ENCODE measurements around the gene WNT3A. TPM values are rescaled to one million over a fixed set of nuclear protein-coding genes. Genes with fewer than 3 reads are reported as not detected.
A peak's percentile ranks its signal among the peaks of the same experiment; 100 is the strongest.

Gene WNT3A
- total and polyA plus RNA-seq, 2 donors (not counting 3 experiments of a cell fraction or from before 2014, with no cell fraction given): not detected

DNA sequence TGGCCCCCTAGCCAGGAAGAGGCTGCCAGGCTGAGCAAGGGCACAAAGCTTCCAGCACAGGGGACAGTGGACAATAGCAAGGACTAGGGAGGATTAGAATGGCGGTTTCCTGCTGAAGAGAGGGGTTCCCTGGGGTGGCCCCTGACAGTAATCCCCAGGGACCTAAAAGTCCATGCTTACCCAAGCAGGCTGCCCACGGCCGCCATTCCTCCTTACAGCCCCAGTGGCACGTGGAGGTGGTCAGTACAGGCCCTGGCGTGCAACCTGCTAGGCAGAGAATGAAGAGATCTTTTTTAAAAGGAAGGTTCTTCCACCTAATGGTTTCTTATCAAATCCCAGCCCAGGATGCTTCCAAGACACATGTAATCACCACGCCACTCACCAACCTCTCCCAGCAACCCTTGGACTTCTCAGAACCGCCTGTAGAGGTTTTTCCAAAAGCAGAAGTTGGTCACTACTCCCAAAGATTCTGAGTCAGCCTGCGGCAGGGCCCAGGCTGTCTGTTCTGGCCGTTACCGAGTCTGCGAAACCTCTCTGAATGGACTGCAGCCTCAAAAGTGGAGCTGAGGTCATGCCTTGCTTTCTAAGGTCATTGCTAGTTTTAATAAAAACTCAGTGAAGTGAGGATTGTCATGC is 101.4 kb downstream of the WNT3A start:
- Histone ChIP-seq H3K9me1 (replicated peaks; ENCODE audit: control insufficient read depth, extremely low read depth, insufficient read depth, low read length) (no peaks in the 10 kb centered on the region), H3K4me1 (ENCODE audit: control insufficient read depth, extremely low read depth, insufficient read depth, low read length) (peaks cover 17% of the 10 kb centered on the region), H3K79me2 (ENCODE audit: control insufficient read depth, insufficient read depth, low read length) (peaks cover 13% of the 10 kb centered on the region), H3K27ac (ENCODE audit: insufficient read depth, low read depth, low read length) (no peak overlapping the region), H3K36me3 (ENCODE audit: control insufficient read depth in 2 of 2, extremely low read depth in 1 of 2, insufficient read depth in 2 of 2, low read length in 2 of 2) (peaks cover 0 to 8% of the 10 kb centered on the region in 2 experiments), H3K4me3 (replicated peaks in 1 of 3; ENCODE audit: insufficient read depth in 1 of 3, low read depth in 1 of 3, low read length in 3 of 3) (peak overlapping the region; percentile 29 to 92 (median 63)), H2AFZ (ENCODE audit: low read depth, low read length) (no peak overlapping the region), H4K20me1 (replicated peaks; ENCODE audit: control insufficient read depth, extremely low read depth, insufficient read depth, low read length) (no peaks in the 10 kb centered on the region), H3K4me2 (ENCODE audit: insufficient read depth, low read length) (peak overlapping the region; percentile 78), H3K9me3 (replicated peaks; ENCODE audit: control insufficient read depth, insufficient read depth, low read length) (no peaks in the 10 kb centered on the region), H3K9ac (replicated peaks; ENCODE audit: extremely low read depth, insufficient read depth, low read length) (peak overlapping the region; percentile 65), H3K27me3 (ENCODE audit: control insufficient read depth in 2 of 2, insufficient read depth in 2 of 2, low read length in 2 of 2) (no peaks in the 10 kb centered on the region)
- dilution Hi-C loops (cut with MboI; ENCODE audit: extremely low pct_ligation_motif_present, low sequenced_read_pairs) (no loop called here), intact Hi-C loops (cut with micrococcal nuclease) (loop anchor here (5.0 kb wide), 1 partner anchor 349 kb away; a partner anchor contains a TSS)
- POLR2A ChIA-PET: no interaction called here
- TF ChIP-seq MYC (IDR thresholded peaks at IDR 0.05; ENCODE audit: low read depth, low read length) (no peak), POLR2A (IDR thresholded peaks at IDR 0.05; ENCODE audit: low read depth, low read length) (no peak), GATA2 (IDR thresholded peaks at IDR 0.05; ENCODE audit: insufficient read depth, insufficient read length, low read depth, low read length) (no peak), JUN (IDR thresholded peaks at IDR 0.05; ENCODE audit: borderline replicate concordance, insufficient read depth, insufficient read length, low read depth) (no peak), FOS (IDR thresholded peaks at IDR 0.05; ENCODE audit: borderline replicate concordance, insufficient read depth, low read length) (no peak), EZH2 (IDR thresholded peaks at IDR 0.05; ENCODE audit: borderline replicate concordance, low read depth, low read length, severe bottlenecking) (no peak), POLR2AphosphoS5 (IDR thresholded peaks at IDR 0.05; ENCODE audit: insufficient read depth, low read depth, low read length) (no peak)
- TF ChIP-seq, protein P1, sequence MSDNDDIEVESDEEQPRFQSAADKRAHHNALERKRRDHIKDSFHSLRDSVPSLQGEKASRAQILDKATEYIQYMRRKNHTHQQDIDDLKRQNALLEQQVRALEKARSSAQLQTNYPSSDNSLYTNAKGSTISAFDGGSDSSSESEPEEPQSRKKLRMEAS (IDR thresholded peaks at IDR 0.05; ENCODE audit: insufficient read depth, insufficient read length): no peak
- TF ChIP-seq, protein P2, sequence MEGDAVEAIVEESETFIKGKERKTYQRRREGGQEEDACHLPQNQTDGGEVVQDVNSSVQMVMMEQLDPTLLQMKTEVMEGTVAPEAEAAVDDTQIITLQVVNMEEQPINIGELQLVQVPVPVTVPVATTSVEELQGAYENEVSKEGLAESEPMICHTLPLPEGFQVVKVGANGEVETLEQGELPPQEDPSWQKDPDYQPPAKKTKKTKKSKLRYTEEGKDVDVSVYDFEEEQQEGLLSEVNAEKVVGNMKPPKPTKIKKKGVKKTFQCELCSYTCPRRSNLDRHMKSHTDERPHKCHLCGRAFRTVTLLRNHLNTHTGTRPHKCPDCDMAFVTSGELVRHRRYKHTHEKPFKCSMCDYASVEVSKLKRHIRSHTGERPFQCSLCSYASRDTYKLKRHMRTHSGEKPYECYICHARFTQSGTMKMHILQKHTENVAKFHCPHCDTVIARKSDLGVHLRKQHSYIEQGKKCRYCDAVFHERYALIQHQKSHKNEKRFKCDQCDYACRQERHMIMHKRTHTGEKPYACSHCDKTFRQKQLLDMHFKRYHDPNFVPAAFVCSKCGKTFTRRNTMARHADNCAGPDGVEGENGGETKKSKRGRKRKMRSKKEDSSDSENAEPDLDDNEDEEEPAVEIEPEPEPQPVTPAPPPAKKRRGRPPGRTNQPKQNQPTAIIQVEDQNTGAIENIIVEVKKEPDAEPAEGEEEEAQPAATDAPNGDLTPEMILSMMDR (IDR thresholded peaks at IDR 0.05; ENCODE audit: extremely low read depth in 1 of 2, insufficient read depth in 1 of 2, low read depth in 1 of 2, low read length in 2 of 2): no peak
- DNase-seq (ENCODE audit: low read depth, low spot score): no peak
- FAIRE-seq: no peak
- BruUV-seq (replicated peaks): no TSS peak
- CTCF ChIA-PET: no interaction called here

Data from endothelial cell of umbilical vein (primary cell).